Measurements from ENCODE around the gene LSM14A. TPM values are rescaled to one million over a fixed set of nuclear protein-coding genes. Genes with fewer than 3 reads are reported as not detected.

LSM14A gene
- polyA plus RNA-seq, 2 of the 4 experiments (the other 2 are of a cell fraction) = 241 to 264 TPM

DNA sequence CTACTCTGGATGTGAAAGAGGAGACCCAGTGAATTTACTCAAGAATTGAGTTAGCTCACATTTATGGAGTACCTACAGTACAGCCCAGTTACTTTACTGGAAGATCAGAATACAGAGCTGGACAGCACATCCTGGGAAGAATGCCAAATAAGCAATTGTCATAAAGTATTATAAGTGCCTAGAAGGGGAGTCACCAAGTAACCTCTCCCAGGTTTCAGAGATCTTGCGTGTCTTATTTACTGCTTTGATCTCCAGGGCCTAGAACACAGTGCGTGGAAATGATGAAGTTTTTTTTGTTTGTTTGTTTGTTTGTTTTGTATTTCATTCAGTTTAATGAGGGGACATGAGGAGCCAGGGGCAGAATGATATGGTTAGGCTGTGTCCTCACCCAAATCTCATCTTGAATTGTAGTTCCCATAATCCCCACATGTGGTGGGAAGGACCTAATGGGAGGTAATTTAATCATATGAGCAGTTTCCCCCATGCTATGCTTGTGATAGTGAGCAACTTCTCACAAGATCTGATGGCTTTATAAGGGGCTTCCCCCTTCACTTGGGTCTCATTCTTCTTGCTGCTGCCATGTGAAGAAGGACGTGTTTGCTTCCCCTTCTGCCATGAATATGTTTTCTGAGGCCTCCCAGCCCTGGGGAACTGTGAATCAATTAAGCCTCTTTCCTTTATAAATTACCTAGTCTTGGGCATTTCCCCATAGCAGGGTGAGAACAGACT is 87.2 kb downstream of the LSM14A start:
- DNase-seq (ENCODE audit: low read depth in 1 of 2, low spot score in 1 of 2) = no peak
- POLR2A ChIA-PET = no interaction called here
- Histone ChIP-seq H3K4me2 (no peak overlapping the region; the same call in 2 of the 3 replicates), H3K4me3 (no peak overlapping the region), H3K4me1 (peaks cover 52% of the 10 kb centered on the region), H3K9me3 (no peaks in the 10 kb centered on the region), H3K27ac (no peak overlapping the region)
- 84% methylated on average over 3 of the region's 3 CpGs for WGBS (ENCODE audit: missing lambda C conversion rate)
- CTCF ChIA-PET = interaction anchor here (0.9 kb wide), 1 partner anchor 99 kb away, joined by 3 read pairs; no protein-coding TSS in a partner anchor
- FAIRE-seq = peak; percentile 95
- TF ChIP-seq MYC (IDR thresholded peaks at IDR 0.05; ENCODE audit: borderline replicate concordance, low read length) = no peak
- no peak for TF ChIP-seq ESRRA (IDR thresholded peaks at IDR 0.05; ENCODE audit: borderline replicate concordance, low read length)
- TF ChIP-seq ZNF302 (CRISPR knock-in tag; IDR thresholded peaks at IDR 0.05) = no peak
- TF ChIP-seq, protein P1, sequence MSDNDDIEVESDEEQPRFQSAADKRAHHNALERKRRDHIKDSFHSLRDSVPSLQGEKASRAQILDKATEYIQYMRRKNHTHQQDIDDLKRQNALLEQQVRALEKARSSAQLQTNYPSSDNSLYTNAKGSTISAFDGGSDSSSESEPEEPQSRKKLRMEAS (IDR thresholded peaks at IDR 0.05) = no peak
- TF ChIP-seq SREBF2 (IDR thresholded peaks at IDR 0.05) = no peak
- TF ChIP-seq NFE2L2 (conservative IDR thresholded peaks at IDR 0.05; ENCODE audit: low read length) = no peak
- TF ChIP-seq, protein P2, sequence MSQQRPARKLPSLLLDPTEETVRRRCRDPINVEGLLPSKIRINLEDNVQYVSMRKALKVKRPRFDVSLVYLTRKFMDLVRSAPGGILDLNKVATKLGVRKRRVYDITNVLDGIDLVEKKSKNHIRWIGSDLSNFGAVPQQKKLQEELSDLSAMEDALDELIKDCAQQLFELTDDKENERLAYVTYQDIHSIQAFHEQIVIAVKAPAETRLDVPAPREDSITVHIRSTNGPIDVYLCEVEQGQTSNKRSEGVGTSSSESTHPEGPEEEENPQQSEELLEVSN (IDR thresholded peaks at IDR 0.05; ENCODE audit: borderline replicate concordance, low read depth) = no peak
- no peak for TF ChIP-seq HOXB13 (CRISPR knock-in tag; IDR thresholded peaks at IDR 0.05; ENCODE audit: low read depth)
- TF ChIP-seq TFCP2L1 (CRISPR knock-in tag; IDR thresholded peaks at IDR 0.05) = no peak
- TF ChIP-seq, protein P3, sequence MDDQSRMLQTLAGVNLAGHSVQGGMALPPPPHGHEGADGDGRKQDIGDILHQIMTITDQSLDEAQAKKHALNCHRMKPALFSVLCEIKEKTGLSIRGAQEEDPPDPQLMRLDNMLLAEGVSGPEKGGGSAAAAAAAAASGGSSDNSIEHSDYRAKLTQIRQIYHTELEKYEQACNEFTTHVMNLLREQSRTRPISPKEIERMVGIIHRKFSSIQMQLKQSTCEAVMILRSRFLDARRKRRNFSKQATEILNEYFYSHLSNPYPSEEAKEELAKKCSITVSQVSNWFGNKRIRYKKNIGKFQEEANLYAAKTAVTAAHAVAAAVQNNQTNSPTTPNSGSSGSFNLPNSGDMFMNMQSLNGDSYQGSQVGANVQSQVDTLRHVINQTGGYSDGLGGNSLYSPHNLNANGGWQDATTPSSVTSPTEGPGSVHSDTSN (IDR thresholded peaks at IDR 0.05) = no peak
- no peak for TF ChIP-seq FOSB (CRISPR knock-in tag; IDR thresholded peaks at IDR 0.05)
- TF ChIP-seq, protein P4, sequence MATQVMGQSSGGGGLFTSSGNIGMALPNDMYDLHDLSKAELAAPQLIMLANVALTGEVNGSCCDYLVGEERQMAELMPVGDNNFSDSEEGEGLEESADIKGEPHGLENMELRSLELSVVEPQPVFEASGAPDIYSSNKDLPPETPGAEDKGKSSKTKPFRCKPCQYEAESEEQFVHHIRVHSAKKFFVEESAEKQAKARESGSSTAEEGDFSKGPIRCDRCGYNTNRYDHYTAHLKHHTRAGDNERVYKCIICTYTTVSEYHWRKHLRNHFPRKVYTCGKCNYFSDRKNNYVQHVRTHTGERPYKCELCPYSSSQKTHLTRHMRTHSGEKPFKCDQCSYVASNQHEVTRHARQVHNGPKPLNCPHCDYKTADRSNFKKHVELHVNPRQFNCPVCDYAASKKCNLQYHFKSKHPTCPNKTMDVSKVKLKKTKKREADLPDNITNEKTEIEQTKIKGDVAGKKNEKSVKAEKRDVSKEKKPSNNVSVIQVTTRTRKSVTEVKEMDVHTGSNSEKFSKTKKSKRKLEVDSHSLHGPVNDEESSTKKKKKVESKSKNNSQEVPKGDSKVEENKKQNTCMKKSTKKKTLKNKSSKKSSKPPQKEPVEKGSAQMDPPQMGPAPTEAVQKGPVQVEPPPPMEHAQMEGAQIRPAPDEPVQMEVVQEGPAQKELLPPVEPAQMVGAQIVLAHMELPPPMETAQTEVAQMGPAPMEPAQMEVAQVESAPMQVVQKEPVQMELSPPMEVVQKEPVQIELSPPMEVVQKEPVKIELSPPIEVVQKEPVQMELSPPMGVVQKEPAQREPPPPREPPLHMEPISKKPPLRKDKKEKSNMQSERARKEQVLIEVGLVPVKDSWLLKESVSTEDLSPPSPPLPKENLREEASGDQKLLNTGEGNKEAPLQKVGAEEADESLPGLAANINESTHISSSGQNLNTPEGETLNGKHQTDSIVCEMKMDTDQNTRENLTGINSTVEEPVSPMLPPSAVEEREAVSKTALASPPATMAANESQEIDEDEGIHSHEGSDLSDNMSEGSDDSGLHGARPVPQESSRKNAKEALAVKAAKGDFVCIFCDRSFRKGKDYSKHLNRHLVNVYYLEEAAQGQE (IDR thresholded peaks at IDR 0.05) = peak; percentile 29; the same call in 1 of the 2 replicates
- TF ChIP-seq CBX8 (IDR thresholded peaks at IDR 0.05) = no peak
- TF ChIP-seq MAFK (IDR thresholded peaks at IDR 0.05; ENCODE audit: partially characterized antibody) = peak; percentile 19
- ATAC-seq = no peak

DNA sequence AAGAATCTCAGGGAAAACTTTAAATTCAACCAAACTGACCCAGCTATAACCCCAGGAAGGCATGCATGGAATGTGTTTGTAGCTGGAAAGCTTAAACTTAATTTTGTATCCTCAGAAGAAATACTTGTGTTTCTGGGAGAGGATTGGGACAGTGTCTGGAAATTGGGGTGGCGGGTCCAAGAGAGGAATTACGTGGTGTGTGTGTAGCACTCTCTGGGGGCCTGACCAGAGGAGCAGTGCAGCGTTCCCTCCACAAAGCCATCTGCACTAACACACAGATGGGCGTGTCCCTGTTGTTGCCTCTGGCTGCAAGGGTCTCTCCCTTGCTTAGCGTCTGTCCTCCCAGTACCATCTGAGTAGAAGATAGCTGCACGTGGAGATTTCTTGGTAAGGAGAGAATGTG is 88.5 kb downstream of the LSM14A start:
- 56% methylated on average over 6 of the region's 6 CpGs for WGBS (ENCODE audit: missing lambda C conversion rate)
- Histone ChIP-seq H3K4me2 (peak overlapping the region; percentile 62), H3K4me1 (peaks cover 47% of the 10 kb centered on the region), H3K9me3 (no peaks in the 10 kb centered on the region), H3K27ac (peak overlapping the region in 1 of 2 experiments; percentile 1; a peak in 1 of 6 replicates), H3K4me3 (no peak overlapping the region)
- POLR2A ChIA-PET = interaction anchor here (0.5 to 1.1 kb wide), 3 partner anchors 11 to 140 kb away, joined by 3 to 4 read pairs (median 4); no protein-coding TSS in a partner anchor
- DNase-seq (ENCODE audit: low read depth in 1 of 2, low spot score in 1 of 2) (no peak), FAIRE-seq (peak; percentile 54), ATAC-seq (peak; percentile 48 to 62; a peak in 5 of 6 replicates)
- CTCF ChIA-PET = interaction anchor here (0.6 to 4.5 kb wide), 12 partner anchors 9 to 1076 kb away, joined by 3 to 29 read pairs (median 4); no protein-coding TSS in a partner anchor
- TF ChIP-seq, protein P3 (IDR thresholded peaks at IDR 0.05) = no peak
- TF ChIP-seq PHF8 (IDR thresholded peaks at IDR 0.05; ENCODE audit: borderline replicate concordance, low read depth) (no peak), FOXS1 (CRISPR knock-in tag; IDR thresholded peaks at IDR 0.05) (no peak), RNF2 (IDR thresholded peaks at IDR 0.05; ENCODE audit: borderline replicate concordance, low read depth) (no peak), RAD21 (conservative IDR thresholded peaks at IDR 0.05 in 1 of 2, IDR thresholded peaks at IDR 0.05 in 1 of 2) (no peak), FOSL2 (IDR thresholded peaks at IDR 0.05) (no peak), FOSL2 (CRISPR knock-in tag; IDR thresholded peaks at IDR 0.05) (no peak), HOXA7 (CRISPR knock-in tag; IDR thresholded peaks at IDR 0.05) (no peak), CBX8 (IDR thresholded peaks at IDR 0.05) (no peak), KDM1A (IDR thresholded peaks at IDR 0.05; ENCODE audit: low read depth) (no peak), BHLHE40 (IDR thresholded peaks at IDR 0.05; ENCODE audit: low read depth, low read length) (no peak), POLR2AphosphoS2 (conservative IDR thresholded peaks at IDR 0.05; ENCODE audit: low read length) (no peak), ZNF302 (CRISPR knock-in tag; IDR thresholded peaks at IDR 0.05) (no peak), FOSB (CRISPR knock-in tag; IDR thresholded peaks at IDR 0.05) (no peak), NR3C1 (IDR thresholded peaks at IDR 0.05) (no peak), KDM5A (IDR thresholded peaks at IDR 0.05) (no peak)
- TF ChIP-seq, protein P1 (IDR thresholded peaks at IDR 0.05) = no peak
- TF ChIP-seq, protein P5, sequence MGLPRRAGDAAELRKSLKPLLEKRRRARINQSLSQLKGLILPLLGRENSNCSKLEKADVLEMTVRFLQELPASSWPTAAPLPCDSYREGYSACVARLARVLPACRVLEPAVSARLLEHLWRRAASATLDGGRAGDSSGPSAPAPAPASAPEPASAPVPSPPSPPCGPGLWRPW (IDR thresholded peaks at IDR 0.05) = no peak

Measured in A549 (cell line).